HEK293 (cell line): ENCODE measurements around the gene ST7.

ENCODE experiments used
- CTCF ChIA-PET: fragments of 350-600 bp; formaldehyde crosslinking; extraction: SDS; loops from one replicate; lab custom pipeline; 2021; ENCODE audit warnings: antibody characterized with exemption; lab: Yijun Ruan, JAX
- POLR2A ChIA-PET: fragments of 300-600 bp; formaldehyde crosslinking; extraction: SDS; loops from one replicate; lab custom pipeline; 2020; ENCODE audit warnings: antibody characterized with exemption, inconsistent platforms; lab: Yijun Ruan, JAX
- H3K27ac ChIP-seq: fragments of 200-500 bp; sonication (Bioruptor generic); 2 replicates; pipeline ENCODE4 v1.5.1; 2014; ENCODE audit warnings: low read depth, low read length, control low read depth, inconsistent platforms; ENCODE audit errors: extremely low read depth
- H3K36me3 ChIP-seq, 2 experiments: fragments of 200-500 bp in 1 of 2; sonication (Bioruptor generic) in 1 of 2; 1 replicate in 1 of 2; 2 replicates in 1 of 2; pipeline ENCODE4 v1.5.1; 2014 to 2017; ENCODE audit warnings: inconsistent platforms in 2 of 2, low read length in 2 of 2; ENCODE audit not compliant: control insufficient read depth in 2 of 2, insufficient read depth in 1 of 2
- H3K4me1 ChIP-seq: fragments of 200-500 bp; sonication (Bioruptor generic); 2 replicates; pipeline ENCODE4 v1.5.1; 2014; ENCODE audit warnings: mild to moderate bottlenecking, low read length, inconsistent platforms; ENCODE audit not compliant: control insufficient read depth, insufficient read depth
- H3K4me3 ChIP-seq: 2 replicates; pipeline ENCODE4 v1.5.1; 2011; ENCODE audit warnings: low read depth, mild to moderate bottlenecking, control low read depth, low read length, moderate library complexity
- H3K9me3 ChIP-seq: fragments of 200-500 bp; sonication (Bioruptor generic); 2 replicates; pipeline ENCODE4 v1.5.1; 2014; ENCODE audit warnings: low read depth, low read length, inconsistent platforms; ENCODE audit not compliant: control insufficient read depth, insufficient read depth
- FEZF1 ChIP-seq: fragments of 450-650 bp; formaldehyde crosslinking; IDR thresholded peaks from 2 replicates; pipeline ENCODE4 v1.5.1; 2016; ENCODE audit warnings: missing biosample characterization, missing genetic modification characterization
- GLI4 ChIP-seq: fragments of 450-650 bp; formaldehyde crosslinking; IDR thresholded peaks from 2 replicates; pipeline ENCODE4 v1.5.1; 2016; ENCODE audit warnings: missing biosample characterization, missing genetic modification characterization
- KLF16 ChIP-seq: fragments of 450-650 bp; formaldehyde crosslinking; IDR thresholded peaks from 2 replicates; pipeline ENCODE4 v1.5.1; 2017; ENCODE audit warnings: missing biosample characterization, missing genetic modification characterization
- MZF1 ChIP-seq: fragments of 450-650 bp; formaldehyde crosslinking; IDR thresholded peaks from 2 replicates; pipeline ENCODE4 v1.5.1; 2017; ENCODE audit warnings: missing biosample characterization, missing genetic modification characterization, borderline replicate concordance
- ZFP69B ChIP-seq: fragments of 450-650 bp; formaldehyde crosslinking; IDR thresholded peaks from 2 replicates; pipeline ENCODE4 v1.5.1; 2016; ENCODE audit warnings: missing biosample characterization, missing genetic modification characterization
- ZNF16 ChIP-seq: fragments of 450-650 bp; formaldehyde crosslinking; IDR thresholded peaks from 2 replicates; pipeline ENCODE4 v1.5.1; 2016; ENCODE audit warnings: low read depth, missing biosample characterization, missing genetic modification characterization
- ZNF19 ChIP-seq: fragments of 450-650 bp; formaldehyde crosslinking; IDR thresholded peaks from 2 replicates; pipeline ENCODE4; 2016; ENCODE audit warnings: missing biosample characterization, missing genetic modification characterization, low read depth
- ZNF324 ChIP-seq: fragments of 450-650 bp; formaldehyde crosslinking; IDR thresholded peaks from 2 replicates; pipeline ENCODE4 v1.5.1; 2016; ENCODE audit warnings: missing biosample characterization, missing genetic modification characterization
- ZNF366 ChIP-seq: fragments of 450-650 bp; formaldehyde crosslinking; conservative IDR thresholded peaks from 2 replicates; pipeline ENCODE4 v1.5.1; 2016; ENCODE audit warnings: missing biosample characterization, missing genetic modification characterization
- ZNF529 ChIP-seq: fragments of 450-650 bp; formaldehyde crosslinking; IDR thresholded peaks from 2 replicates; pipeline ENCODE4 v1.5.1; 2017; ENCODE audit warnings: missing genetic modification characterization, missing biosample characterization; ENCODE audit not compliant: insufficient replicate concordance
- ZNF571 ChIP-seq: fragments of 450-650 bp; formaldehyde crosslinking; IDR thresholded peaks from 2 replicates; pipeline ENCODE4 v1.5.0; 2017; ENCODE audit warnings: missing biosample characterization, missing genetic modification characterization
- ZNF585B ChIP-seq: fragments of 450-650 bp; formaldehyde crosslinking; IDR thresholded peaks from 2 replicates; pipeline ENCODE4 v1.5.1; 2016; ENCODE audit warnings: missing biosample characterization, missing genetic modification characterization
- ZNF610 ChIP-seq: fragments of 450-650 bp; formaldehyde crosslinking; IDR thresholded peaks from 2 replicates; pipeline ENCODE4 v1.5.1; 2016; ENCODE audit warnings: missing biosample characterization, missing genetic modification characterization, borderline replicate concordance
- ZNF658 ChIP-seq: fragments of 450-650 bp; formaldehyde crosslinking; IDR thresholded peaks from 2 replicates; pipeline ENCODE4; 2016; ENCODE audit warnings: missing biosample characterization, missing genetic modification characterization
- ZNF707 ChIP-seq: fragments of 450-650 bp; formaldehyde crosslinking; IDR thresholded peaks from 2 replicates; pipeline ENCODE4 v1.5.1; 2016; ENCODE audit warnings: missing biosample characterization, missing genetic modification characterization
- ZNF776 ChIP-seq: fragments of 450-650 bp; formaldehyde crosslinking; IDR thresholded peaks from 2 replicates; pipeline ENCODE4 v1.5.0; 2017; ENCODE audit warnings: missing biosample characterization, missing genetic modification characterization, borderline replicate concordance
- ZNF792 ChIP-seq: fragments of 450-650 bp; formaldehyde crosslinking; IDR thresholded peaks from 2 replicates; pipeline ENCODE4 v1.5.1; 2016; ENCODE audit warnings: missing biosample characterization, missing genetic modification characterization
- ZNF843 ChIP-seq: fragments of 450-650 bp; formaldehyde crosslinking; IDR thresholded peaks from 2 replicates; pipeline ENCODE4 v1.5.1; 2016; ENCODE audit warnings: missing biosample characterization, missing genetic modification characterization
- TF ChIP-seq, protein P1 (sequence below): fragments of 450-650 bp; formaldehyde crosslinking; IDR thresholded peaks from 2 replicates; pipeline ENCODE4 v1.5.1; 2016; ENCODE audit warnings: missing biosample characterization, missing genetic modification characterization

The ST7 gene

DNA sequence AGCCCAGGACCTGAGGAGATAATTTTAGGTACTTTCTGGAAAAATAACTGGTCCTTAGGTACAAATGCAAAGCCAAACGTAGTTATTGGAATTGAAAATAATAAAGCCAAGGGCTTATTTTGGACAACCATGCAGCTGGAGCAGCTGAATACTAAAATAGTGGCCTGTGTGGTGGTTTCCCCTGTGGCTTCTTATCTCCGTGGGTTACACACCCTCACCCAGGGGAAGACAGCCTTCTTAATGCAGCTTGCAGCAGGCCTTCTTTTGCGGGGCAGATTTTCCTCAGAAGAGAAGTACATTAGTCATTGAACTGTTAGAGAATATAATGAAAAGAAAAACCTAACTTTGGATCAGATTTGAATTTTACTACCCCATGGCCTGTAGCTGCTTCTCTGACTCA is 133.5 kb downstream of the ST7 start:
- Histone ChIP-seq H3K27ac (no peak overlapping the region), H3K36me3 (no peaks in the 10 kb centered on the region)
- no peak for TF ChIP-seq ZNF707 (tag by site-specific recombination)
- no peak for TF ChIP-seq ZNF19
- TF ChIP-seq ZNF366 = no peak
- no peak for TF ChIP-seq ZFP69B (tag by site-specific recombination)
- TF ChIP-seq, all 188 proteins: peak for 0
- ChIA-PET POLR2A (no interaction called here), CTCF (interaction anchor here (1.0 kb wide), 1 partner anchor 38 kb away, joined by 3 read pairs; no protein-coding TSS in a partner anchor)
- H3K9me3 ChIP-seq = no peaks in the 10 kb centered on the region
- no peak overlapping the region for H3K4me3 ChIP-seq
- H3K4me1 ChIP-seq = peaks cover 6% of the 10 kb centered on the region

DNA sequence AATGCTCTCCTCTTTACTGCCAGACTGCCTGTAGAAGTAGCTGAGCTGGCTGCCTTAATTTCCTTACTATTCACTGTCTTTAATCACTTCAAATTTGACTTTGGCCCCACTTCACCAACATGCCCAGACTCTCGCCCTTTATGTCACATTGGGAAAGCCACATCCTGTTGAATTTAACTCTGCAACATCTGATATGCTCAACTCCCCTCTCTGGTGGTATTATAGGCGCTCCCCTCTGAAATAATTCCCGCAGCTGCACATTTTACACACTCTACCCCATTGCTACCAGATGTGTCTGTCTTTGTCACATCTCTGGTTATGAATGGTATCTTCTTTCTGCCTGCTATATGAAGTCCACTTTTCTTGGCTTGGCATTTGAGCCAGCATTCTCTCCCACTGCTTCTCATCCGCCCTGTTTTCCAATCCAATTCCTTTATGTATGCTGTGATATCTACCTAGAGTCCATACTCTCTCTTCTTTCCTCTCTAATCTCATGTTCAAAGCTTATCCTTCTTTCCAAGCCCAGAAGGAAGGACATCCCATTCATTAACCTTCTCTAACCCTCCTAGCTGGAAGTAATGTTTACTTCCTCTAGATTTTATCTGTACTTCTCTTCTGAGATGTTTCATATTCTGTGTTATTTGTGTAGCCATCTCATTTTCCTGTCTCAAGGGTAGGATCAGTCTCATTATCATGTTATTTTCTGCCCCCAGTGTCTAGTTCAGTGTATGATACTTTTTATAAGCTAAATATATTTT is 134.5 kb downstream of the ST7 start:
- Histone ChIP-seq H3K9me3 (no peaks in the 10 kb centered on the region), H3K4me3 (no peak overlapping the region), H3K27ac (no peak overlapping the region), H3K4me1 (peaks cover 6% of the 10 kb centered on the region), H3K36me3 (no peaks in the 10 kb centered on the region)
- ChIA-PET CTCF (interaction anchor here (0.8 kb wide), 1 partner anchor 109 kb away, joined by 5 read pairs; no protein-coding TSS in a partner anchor), POLR2A (no interaction called here)
- TF ChIP-seq MZF1 (tag by site-specific recombination) = peak; percentile 34; the same call in 1 of the 2 replicates
- no peak for TF ChIP-seq ZNF16 (tag by site-specific recombination)
- TF ChIP-seq, protein P1, sequence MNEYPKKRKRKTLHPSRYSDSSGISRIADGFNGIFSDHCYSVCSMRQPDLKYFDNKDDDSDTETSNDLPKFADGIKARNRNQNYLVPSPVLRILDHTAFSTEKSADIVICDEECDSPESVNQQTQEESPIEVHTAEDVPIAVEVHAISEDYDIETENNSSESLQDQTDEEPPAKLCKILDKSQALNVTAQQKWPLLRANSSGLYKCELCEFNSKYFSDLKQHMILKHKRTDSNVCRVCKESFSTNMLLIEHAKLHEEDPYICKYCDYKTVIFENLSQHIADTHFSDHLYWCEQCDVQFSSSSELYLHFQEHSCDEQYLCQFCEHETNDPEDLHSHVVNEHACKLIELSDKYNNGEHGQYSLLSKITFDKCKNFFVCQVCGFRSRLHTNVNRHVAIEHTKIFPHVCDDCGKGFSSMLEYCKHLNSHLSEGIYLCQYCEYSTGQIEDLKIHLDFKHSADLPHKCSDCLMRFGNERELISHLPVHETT (tag by site-specific recombination) = no peak

DNA sequence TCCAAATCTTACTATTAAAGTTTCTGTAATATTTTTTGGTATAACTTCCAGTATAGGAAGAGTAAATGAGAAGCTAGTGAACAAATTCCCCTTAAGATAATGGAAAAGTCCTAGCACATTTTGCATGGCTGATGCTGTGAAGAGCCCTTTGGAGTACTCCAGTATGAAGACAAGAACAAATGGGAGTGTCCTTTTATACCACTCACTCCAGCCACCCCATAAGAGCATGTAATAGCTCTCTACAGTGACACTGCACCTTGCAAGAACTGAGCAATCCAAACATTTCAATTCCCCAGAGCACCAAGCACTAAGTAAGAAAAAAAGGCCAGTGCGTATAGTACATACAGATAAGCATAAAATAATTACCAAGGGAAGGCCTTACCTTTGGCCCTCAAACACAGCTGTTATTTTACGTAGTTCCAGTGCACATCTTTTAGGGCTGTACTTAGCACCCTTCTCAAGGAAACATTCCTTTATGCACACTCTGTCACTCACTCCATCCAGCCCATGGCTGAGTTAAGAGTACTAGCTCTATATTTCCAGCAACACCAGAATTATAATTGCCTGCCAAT is 135.4 kb downstream of the ST7 start:
- ChIA-PET CTCF (interaction anchor here (0.8 kb wide), 1 partner anchor 110 kb away, joined by 5 read pairs; no protein-coding TSS in a partner anchor), POLR2A (no interaction called here)
- Histone ChIP-seq H3K27ac (no peak overlapping the region), H3K9me3 (no peaks in the 10 kb centered on the region), H3K36me3 (no peaks in the 10 kb centered on the region), H3K4me3 (no peak overlapping the region), H3K4me1 (peaks cover 6% of the 10 kb centered on the region)
- TF ChIP-seq ZNF792 (tag by site-specific recombination) (no peak), FEZF1 (tag by site-specific recombination) (peak; percentile 39; the same call in 1 of the 2 replicates)

DNA sequence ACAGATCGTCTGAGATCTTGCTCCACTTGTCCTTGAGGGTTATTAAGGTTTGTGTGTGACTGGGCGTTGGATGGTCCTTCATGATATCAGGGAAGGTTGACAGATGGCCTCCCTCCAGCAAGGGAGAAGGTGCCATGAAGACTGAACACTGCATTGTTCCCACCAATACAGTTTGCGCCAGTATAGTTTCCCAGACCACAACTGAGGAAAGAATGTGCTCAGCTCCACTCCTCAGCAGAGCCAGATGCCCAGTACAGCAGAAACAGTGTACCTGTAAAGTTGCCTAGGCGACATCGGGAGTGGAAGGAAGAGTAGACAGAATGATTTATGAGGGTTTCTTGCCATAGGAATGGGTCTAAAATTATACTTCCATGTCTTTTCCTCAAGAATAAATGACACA is 137.5 kb downstream of the ST7 start:
- no peak overlapping the region for H3K27ac ChIP-seq
- POLR2A ChIA-PET = no interaction called here
- no peak for TF ChIP-seq ZNF843 (tag by site-specific recombination)
- TF ChIP-seq ZNF585B (tag by site-specific recombination) = no peak
- TF ChIP-seq KLF16 (tag by site-specific recombination) = no peak
- no peak for TF ChIP-seq ZNF610 (tag by site-specific recombination)
- TF ChIP-seq ZNF658 (tag by site-specific recombination) = no peak
- no peak for TF ChIP-seq ZNF776
- no peak for TF ChIP-seq GLI4
- no peak for TF ChIP-seq ZNF324 (tag by site-specific recombination)
- no peak for TF ChIP-seq ZNF571 (tag by site-specific recombination)
- no peak for TF ChIP-seq ZNF529
- no peak for TF ChIP-seq ZNF792 (tag by site-specific recombination)
- H3K9me3 ChIP-seq = no peaks in the 10 kb centered on the region
- no peak overlapping the region for H3K4me3 ChIP-seq
- peaks cover 6% of the 10 kb centered on the region for H3K4me1 ChIP-seq
- no peaks in the 10 kb centered on the region for H3K36me3 ChIP-seq
- CTCF ChIA-PET = no interaction called here
